Astrocyte (in vitro differentiated cells and primary cell): ENCODE data around the gene CCHCR1. TPM values are rescaled to one million over a fixed set of nuclear protein-coding genes. Genes with fewer than 3 reads are reported as not detected.

ENCODE experiments used
- DNase-seq: peaks from one replicate; pipeline ENCODE4 v3.0.0-alpha.2; 2010; ENCODE audit warnings: low read depth
- FAIRE-seq: peaks from 2 replicates; lab custom pipeline; 2011; peaks lifted over from hg19 to GRCh38; lab: Jason Lieb, UNC
- H2AFZ ChIP-seq: 2 replicates; pipeline ENCODE4 v1.6.0; 2012; ENCODE audit warnings: low read depth, low read length, inconsistent platforms
- H3K27ac ChIP-seq: 2 replicates; pipeline ENCODE4 v1.5.1; 2011; ENCODE audit warnings: low read depth, low read length, inconsistent platforms
- H3K27me3 ChIP-seq: 2 replicates; pipeline ENCODE4 v1.6.0; 2011; ENCODE audit warnings: low read length, inconsistent platforms; ENCODE audit not compliant: insufficient read depth
- H3K36me3 ChIP-seq: 2 replicates; pipeline ENCODE4 v1.5.1; 2011; ENCODE audit warnings: low read length, inconsistent platforms; ENCODE audit not compliant: insufficient read depth
- H3K4me1 ChIP-seq: 2 replicates; pipeline ENCODE4 v1.5.1; 2011; ENCODE audit warnings: low read length, inconsistent platforms; ENCODE audit not compliant: insufficient read depth
- H3K4me2 ChIP-seq: 2 replicates; pipeline ENCODE4 v1.6.0; 2012; ENCODE audit warnings: low read length, inconsistent platforms
- H3K4me3 ChIP-seq: 2 replicates; pipeline ENCODE4 v1.5.1; 2011; ENCODE audit warnings: low read depth, mild to moderate bottlenecking, low read length, inconsistent platforms; ENCODE audit not compliant: insufficient read depth
- H3K79me2 ChIP-seq: 2 replicates; pipeline ENCODE4 v1.6.0; 2012; ENCODE audit warnings: mild to moderate bottlenecking, low read length, inconsistent platforms; ENCODE audit not compliant: insufficient read depth
- H3K9ac ChIP-seq: 2 replicates; pipeline ENCODE4 v1.6.0; 2012; ENCODE audit warnings: mild to moderate bottlenecking, low read length, inconsistent platforms
- H3K9me3 ChIP-seq: 2 replicates; pipeline ENCODE4 v1.5.1; 2012; ENCODE audit warnings: low read depth, mild to moderate bottlenecking, low read length, inconsistent platforms; ENCODE audit not compliant: insufficient read depth
- H4K20me1 ChIP-seq: 2 replicates; pipeline ENCODE4 v1.6.0; 2012; ENCODE audit warnings: low read length, inconsistent platforms; ENCODE audit not compliant: insufficient read depth
- H3K27ac Mint-ChIP-seq: one replicate; pipeline ENCODE4 v1.8.0; 2021; ENCODE audit warnings: mild to moderate bottlenecking, mixed read lengths; ENCODE audit not compliant: unreplicated experiment
- H3K27me3 Mint-ChIP-seq: one replicate; pipeline ENCODE4 v1.8.0; 2021; ENCODE audit warnings: low read depth, mixed read lengths; ENCODE audit not compliant: unreplicated experiment
- H3K36me3 Mint-ChIP-seq: one replicate; pipeline ENCODE4 v1.8.0; 2021; ENCODE audit warnings: low read depth, mixed read lengths; ENCODE audit not compliant: unreplicated experiment
- H3K4me1 Mint-ChIP-seq: one replicate; pipeline ENCODE4 v1.8.0; 2021; ENCODE audit warnings: low read depth, mixed read lengths; ENCODE audit not compliant: unreplicated experiment
- H3K4me3 Mint-ChIP-seq: one replicate; pipeline ENCODE4 v1.8.0; 2021; ENCODE audit warnings: mild to moderate bottlenecking, moderate library complexity, mixed read lengths; ENCODE audit not compliant: unreplicated experiment
- H3K9me3 Mint-ChIP-seq: one replicate; pipeline ENCODE4 v1.8.0; 2021; ENCODE audit warnings: mild to moderate bottlenecking, mixed read lengths; ENCODE audit not compliant: unreplicated experiment
- EZH2 ChIP-seq: IDR thresholded peaks from 2 replicates; pipeline ENCODE4 v1.6.1; 2012; ENCODE audit warnings: mild to moderate bottlenecking, low read length, inconsistent platforms; ENCODE audit not compliant: insufficient read depth
- total RNA-seq: library from RNA; stranded (reverse); gene quantifications from 2 replicates; pipeline ENCODE4 v1.2.1, GENCODE V29; 2021
- TF ChIP-seq, protein P1 (sequence below): IDR thresholded peaks from 2 replicates; pipeline ENCODE4 v1.5.1; 2011; ENCODE audit warnings: low read depth, mild to moderate bottlenecking, inconsistent platforms, low read length, moderate library complexity; ENCODE audit not compliant: insufficient read depth

The CCHCR1 gene
- total RNA-seq, 1 donor from 2014 or later, result 11.5 TPM

DNA sequence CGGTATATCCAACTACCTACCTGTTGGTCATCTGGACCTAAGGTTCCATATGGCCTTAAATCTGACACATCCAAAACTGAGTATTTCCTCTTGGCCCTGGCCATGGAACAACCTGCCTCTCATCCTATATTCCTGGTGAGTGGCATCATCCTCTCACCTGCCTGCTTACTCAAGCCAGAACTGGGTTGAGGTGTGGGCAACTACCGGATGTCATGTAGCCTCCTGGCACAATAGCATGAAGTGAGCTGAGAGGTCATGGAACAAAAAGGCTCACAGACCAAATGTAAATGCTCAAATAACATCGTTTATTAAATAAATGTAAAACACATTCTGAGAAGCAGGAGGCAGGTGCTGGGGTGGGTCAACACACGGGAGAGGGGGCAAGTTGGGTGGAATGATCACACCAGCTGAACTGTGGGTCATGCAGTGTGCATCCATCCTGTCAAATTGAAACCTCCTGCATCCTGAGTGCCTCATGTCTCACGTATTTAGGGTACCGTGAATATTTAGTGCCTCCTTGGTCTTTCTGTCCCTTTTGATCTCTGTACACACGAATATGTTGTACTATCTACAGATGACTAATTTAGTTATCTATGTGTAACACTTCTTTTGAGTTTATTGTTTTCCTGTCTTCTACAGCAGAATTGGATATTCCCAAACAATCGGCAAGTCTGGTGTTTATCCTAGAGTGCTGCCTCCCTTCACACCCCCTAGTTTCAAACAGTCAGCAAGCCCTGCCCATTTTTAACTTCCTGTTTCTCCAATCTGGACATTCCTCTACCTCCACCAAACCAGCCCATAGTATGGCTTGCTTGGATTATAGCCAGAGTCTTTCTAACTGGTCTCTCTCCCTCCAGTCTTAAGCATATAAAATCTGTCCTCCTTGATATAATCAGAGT is 20.8 kb upstream of the CCHCR1 start:
- no peak overlapping the region for H3K4me3 Mint-ChIP-seq
- Histone ChIP-seq H2AFZ (no peak overlapping the region), H3K27ac (no peak overlapping the region), H4K20me1 (no peaks in the 10 kb centered on the region), H3K4me1 (no peaks in the 10 kb centered on the region), H3K4me2 (no peak overlapping the region), H3K79me2 (no peaks in the 10 kb centered on the region), H3K27me3 (no peaks in the 10 kb centered on the region), H3K36me3 (no peaks in the 10 kb centered on the region), H3K4me3 (no peak overlapping the region), H3K9ac (no peak overlapping the region), H3K9me3 (no peaks in the 10 kb centered on the region)
- H3K4me1 Mint-ChIP-seq, result peaks cover 22% of the 10 kb centered on the region
- TF ChIP-seq, protein P1, sequence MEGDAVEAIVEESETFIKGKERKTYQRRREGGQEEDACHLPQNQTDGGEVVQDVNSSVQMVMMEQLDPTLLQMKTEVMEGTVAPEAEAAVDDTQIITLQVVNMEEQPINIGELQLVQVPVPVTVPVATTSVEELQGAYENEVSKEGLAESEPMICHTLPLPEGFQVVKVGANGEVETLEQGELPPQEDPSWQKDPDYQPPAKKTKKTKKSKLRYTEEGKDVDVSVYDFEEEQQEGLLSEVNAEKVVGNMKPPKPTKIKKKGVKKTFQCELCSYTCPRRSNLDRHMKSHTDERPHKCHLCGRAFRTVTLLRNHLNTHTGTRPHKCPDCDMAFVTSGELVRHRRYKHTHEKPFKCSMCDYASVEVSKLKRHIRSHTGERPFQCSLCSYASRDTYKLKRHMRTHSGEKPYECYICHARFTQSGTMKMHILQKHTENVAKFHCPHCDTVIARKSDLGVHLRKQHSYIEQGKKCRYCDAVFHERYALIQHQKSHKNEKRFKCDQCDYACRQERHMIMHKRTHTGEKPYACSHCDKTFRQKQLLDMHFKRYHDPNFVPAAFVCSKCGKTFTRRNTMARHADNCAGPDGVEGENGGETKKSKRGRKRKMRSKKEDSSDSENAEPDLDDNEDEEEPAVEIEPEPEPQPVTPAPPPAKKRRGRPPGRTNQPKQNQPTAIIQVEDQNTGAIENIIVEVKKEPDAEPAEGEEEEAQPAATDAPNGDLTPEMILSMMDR, result no peak
- TF ChIP-seq EZH2, result no peak
- FAIRE-seq, result no peak
- H3K9me3 Mint-ChIP-seq, result no peaks in the 10 kb centered on the region
- H3K27me3 Mint-ChIP-seq, result peaks cover 2% of the 10 kb centered on the region
- H3K36me3 Mint-ChIP-seq, result peaks cover 2% of the 10 kb centered on the region
- H3K27ac Mint-ChIP-seq, result no peak overlapping the region
- DNase-seq, result no peak

DNA sequence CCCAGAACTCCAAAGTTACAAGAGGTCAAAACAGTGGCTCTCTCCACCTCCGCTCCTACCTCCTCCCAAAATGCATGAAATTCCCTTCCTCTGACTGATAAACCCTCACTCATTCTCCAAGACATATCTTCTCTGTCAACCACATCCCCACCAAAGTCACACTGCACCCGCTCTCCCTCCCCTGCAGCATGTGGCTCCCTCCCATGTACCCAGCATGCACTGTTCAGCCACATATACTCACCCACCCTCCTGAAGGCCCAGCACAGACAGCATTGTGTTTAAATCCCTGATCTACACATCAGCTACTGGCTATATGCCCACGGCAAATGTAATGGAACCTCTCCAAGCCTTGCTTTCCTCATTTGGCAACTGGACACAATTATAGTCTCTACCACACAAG is 18.4 kb upstream of the CCHCR1 start:
- FAIRE-seq (no peak), DNase-seq (peak; percentile 34)
- Histone ChIP-seq H3K9me3 (no peaks in the 10 kb centered on the region), H2AFZ (no peak overlapping the region), H3K27me3 (no peaks in the 10 kb centered on the region), H3K4me2 (no peak overlapping the region), H4K20me1 (no peaks in the 10 kb centered on the region), H3K36me3 (no peaks in the 10 kb centered on the region), H3K4me3 (no peak overlapping the region), H3K27ac (no peak overlapping the region), H3K79me2 (no peaks in the 10 kb centered on the region), H3K9ac (no peak overlapping the region), H3K4me1 (no peaks in the 10 kb centered on the region)
- H3K36me3 Mint-ChIP-seq, result peaks cover 4% of the 10 kb centered on the region
- H3K4me3 Mint-ChIP-seq, result peak overlapping the region; percentile 13
- H3K27me3 Mint-ChIP-seq, result peaks cover 7% of the 10 kb centered on the region
- H3K27ac Mint-ChIP-seq, result peak overlapping the region; percentile 70
- no peaks in the 10 kb centered on the region for H3K9me3 Mint-ChIP-seq
- H3K4me1 Mint-ChIP-seq, result peaks cover 25% of the 10 kb centered on the region
- TF ChIP-seq EZH2, result no peak
- TF ChIP-seq, protein P1, result no peak

DNA sequence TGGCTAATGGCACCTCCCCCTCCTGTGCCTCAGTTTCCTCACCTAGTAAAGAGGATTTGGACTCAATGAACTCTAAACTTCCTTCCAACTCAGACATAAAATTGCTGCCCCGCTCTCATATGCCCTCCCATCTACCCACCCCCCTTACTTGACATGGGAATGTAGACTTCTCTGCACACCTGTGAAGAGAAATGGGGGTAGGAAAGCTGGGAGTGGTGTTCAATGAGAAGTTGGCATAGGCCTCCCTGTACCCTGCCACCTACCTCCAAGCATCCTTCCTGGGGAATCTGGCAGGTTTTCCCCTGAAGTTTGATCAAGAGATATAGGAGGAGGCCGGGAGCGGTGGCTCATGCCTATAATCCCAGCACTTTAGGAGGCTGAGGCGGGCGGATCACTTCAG is 16.8 kb upstream of the CCHCR1 start:
- Mint-ChIP-seq H3K4me1 (peaks cover 25% of the 10 kb centered on the region), H3K27me3 (peaks cover 11% of the 10 kb centered on the region), H3K27ac (no peak overlapping the region), H3K9me3 (no peaks in the 10 kb centered on the region), H3K36me3 (peaks cover 4% of the 10 kb centered on the region), H3K4me3 (no peak overlapping the region)
- Histone ChIP-seq H3K4me3 (no peak overlapping the region), H4K20me1 (no peaks in the 10 kb centered on the region), H3K79me2 (no peaks in the 10 kb centered on the region), H3K27me3 (no peaks in the 10 kb centered on the region), H3K9me3 (no peaks in the 10 kb centered on the region), H3K4me1 (no peaks in the 10 kb centered on the region), H3K4me2 (no peak overlapping the region), H3K9ac (no peak overlapping the region), H3K27ac (no peak overlapping the region), H3K36me3 (no peaks in the 10 kb centered on the region), H2AFZ (no peak overlapping the region)
- FAIRE-seq (no peak), DNase-seq (no peak)
- TF ChIP-seq EZH2, result no peak
- TF ChIP-seq, protein P1, result no peak
